ENCODE measurements around the gene PACC1. TPM values are rescaled to one million over a fixed set of nuclear protein-coding genes. Genes with fewer than 3 reads are reported as not detected.

Gene PACC1
- total RNA-seq, 1 experiment from 2014 or later, result 17.8 TPM

DNA sequence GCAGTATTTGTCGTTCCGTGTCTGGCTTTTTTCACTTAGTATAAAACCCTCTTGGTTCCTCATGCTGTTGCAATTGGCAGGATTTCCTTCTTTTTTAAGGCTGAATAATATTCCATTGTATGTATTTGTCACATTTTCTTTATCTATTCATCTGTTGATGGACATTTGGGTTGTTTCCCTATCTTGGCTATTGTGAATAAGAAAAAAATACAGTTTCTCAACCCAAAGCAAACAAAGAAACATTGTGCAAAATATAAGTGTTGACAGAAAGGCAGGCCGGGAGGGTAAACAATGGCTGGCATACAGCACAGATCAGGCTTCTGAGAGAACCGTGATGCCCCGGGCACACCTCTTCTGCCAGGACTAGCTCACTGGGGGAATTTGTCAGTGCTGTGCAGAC, 45.0 kb upstream of the PACC1 start:
- H3K27me3 Mint-ChIP-seq (ENCODE audit: unreplicated experiment), result no peaks in the 10 kb centered on the region
- intact Hi-C loops (cut with micrococcal nuclease; ENCODE audit: unreplicated experiment), result loop anchor here (5.0 kb wide), 2 partner anchors 323 to 777 kb away; no protein-coding TSS in a partner anchor
- no peaks in the 10 kb centered on the region for H3K9me3 Mint-ChIP-seq (ENCODE audit: low read depth, unreplicated experiment)
- CTCF ChIA-PET, result no interaction called here
- no peak for DNase-seq
- no peak overlapping the region for H3K4me3 Mint-ChIP-seq (ENCODE audit: low read depth, unreplicated experiment)
- H3K27ac Mint-ChIP-seq (ENCODE audit: unreplicated experiment), result no peak overlapping the region
- H3K36me3 Mint-ChIP-seq (ENCODE audit: insufficient read depth, unreplicated experiment), result no peaks in the 10 kb centered on the region
- BruUV-seq (replicated peaks), result no TSS peak
- H3K4me1 Mint-ChIP-seq (ENCODE audit: low read depth, unreplicated experiment), result peaks cover 8% of the 10 kb centered on the region
- TF ChIP-seq, protein P1, sequence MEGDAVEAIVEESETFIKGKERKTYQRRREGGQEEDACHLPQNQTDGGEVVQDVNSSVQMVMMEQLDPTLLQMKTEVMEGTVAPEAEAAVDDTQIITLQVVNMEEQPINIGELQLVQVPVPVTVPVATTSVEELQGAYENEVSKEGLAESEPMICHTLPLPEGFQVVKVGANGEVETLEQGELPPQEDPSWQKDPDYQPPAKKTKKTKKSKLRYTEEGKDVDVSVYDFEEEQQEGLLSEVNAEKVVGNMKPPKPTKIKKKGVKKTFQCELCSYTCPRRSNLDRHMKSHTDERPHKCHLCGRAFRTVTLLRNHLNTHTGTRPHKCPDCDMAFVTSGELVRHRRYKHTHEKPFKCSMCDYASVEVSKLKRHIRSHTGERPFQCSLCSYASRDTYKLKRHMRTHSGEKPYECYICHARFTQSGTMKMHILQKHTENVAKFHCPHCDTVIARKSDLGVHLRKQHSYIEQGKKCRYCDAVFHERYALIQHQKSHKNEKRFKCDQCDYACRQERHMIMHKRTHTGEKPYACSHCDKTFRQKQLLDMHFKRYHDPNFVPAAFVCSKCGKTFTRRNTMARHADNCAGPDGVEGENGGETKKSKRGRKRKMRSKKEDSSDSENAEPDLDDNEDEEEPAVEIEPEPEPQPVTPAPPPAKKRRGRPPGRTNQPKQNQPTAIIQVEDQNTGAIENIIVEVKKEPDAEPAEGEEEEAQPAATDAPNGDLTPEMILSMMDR (IDR thresholded peaks at IDR 0.05; ENCODE audit: unreplicated experiment), result no peak

DNA sequence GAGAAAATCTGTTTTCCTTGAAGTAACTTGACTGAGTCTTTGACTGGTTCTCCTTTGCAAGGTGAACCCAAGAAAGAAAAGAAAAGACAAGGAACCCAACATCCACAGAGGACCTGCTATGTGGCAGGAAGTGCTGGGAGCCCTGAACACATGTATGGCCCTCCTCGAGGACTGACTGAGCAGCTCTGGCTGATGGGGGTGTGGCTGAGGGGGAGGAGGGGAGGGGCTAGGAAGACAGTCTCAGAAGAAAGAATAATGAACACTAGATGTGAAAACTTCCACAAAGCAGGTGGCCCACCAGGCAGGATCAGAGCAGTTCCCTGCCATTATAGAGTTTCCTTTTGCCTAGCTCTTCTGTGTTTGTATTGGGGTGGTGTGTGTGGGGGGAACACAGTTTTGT, 44.1 kb upstream of the PACC1 start:
- no peak overlapping the region for H3K4me3 Mint-ChIP-seq (ENCODE audit: low read depth, unreplicated experiment)
- peaks cover under 1% of the 10 kb centered on the region for H3K4me1 Mint-ChIP-seq (ENCODE audit: low read depth, unreplicated experiment)
- TF ChIP-seq, protein P1 (IDR thresholded peaks at IDR 0.05; ENCODE audit: unreplicated experiment), result no peak
- no TSS peak for BruUV-seq (replicated peaks)
- no peak overlapping the region for H3K27ac Mint-ChIP-seq (ENCODE audit: unreplicated experiment)
- no peaks in the 10 kb centered on the region for H3K27me3 Mint-ChIP-seq (ENCODE audit: unreplicated experiment)
- intact Hi-C loops (cut with micrococcal nuclease; ENCODE audit: unreplicated experiment), result loop anchor here (5.0 kb wide), 2 partner anchors 323 to 777 kb away; no protein-coding TSS in a partner anchor
- CTCF ChIA-PET, result no interaction called here
- DNase-seq, result no peak
- no peaks in the 10 kb centered on the region for H3K9me3 Mint-ChIP-seq (ENCODE audit: low read depth, unreplicated experiment)
- H3K36me3 Mint-ChIP-seq (ENCODE audit: insufficient read depth, unreplicated experiment), result no peaks in the 10 kb centered on the region

DNA sequence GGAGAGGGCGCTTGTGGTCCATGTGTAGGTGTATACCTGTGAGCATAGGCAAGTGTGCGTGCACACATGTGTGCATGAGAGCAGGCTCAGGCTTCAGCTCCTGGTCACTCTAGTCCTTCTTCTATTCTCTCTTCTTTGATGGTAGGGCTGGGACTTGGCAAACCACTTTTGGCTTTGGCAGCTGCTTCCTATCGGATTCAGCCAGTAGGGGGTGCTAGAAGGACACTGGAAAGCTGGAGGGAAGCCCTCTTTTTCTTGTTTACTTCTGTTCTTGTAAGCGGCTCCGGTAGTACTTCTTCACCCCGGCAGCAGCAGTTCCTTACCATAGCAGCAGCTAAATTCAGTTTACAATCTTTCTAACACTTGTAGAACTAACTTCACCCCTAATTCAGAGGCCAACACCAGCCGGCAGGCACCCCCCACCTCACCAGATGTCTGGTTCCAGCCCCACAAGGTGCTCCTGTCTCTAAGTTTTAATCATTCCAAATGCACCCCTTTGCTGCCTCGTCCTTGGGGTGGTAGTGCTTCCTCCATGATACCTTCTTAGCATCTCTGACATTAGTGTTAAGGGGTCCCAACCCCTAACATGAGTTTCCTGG, 43.2 kb upstream of the PACC1 start:
- CTCF ChIA-PET, result interaction anchor here (0.6 to 3.9 kb wide), 8 partner anchors 20 to 423 kb away, joined by 3 to 35 read pairs (median 3); partner anchors contain the start of genes ATF3, DTL, INTS7 and NENF
- TF ChIP-seq, protein P1 (IDR thresholded peaks at IDR 0.05; ENCODE audit: unreplicated experiment), result peak; percentile 79
- H3K36me3 Mint-ChIP-seq (ENCODE audit: insufficient read depth, unreplicated experiment), result no peaks in the 10 kb centered on the region
- BruUV-seq (replicated peaks), result no TSS peak
- intact Hi-C loops (cut with micrococcal nuclease; ENCODE audit: unreplicated experiment), result loop anchor here (2.0 to 5.0 kb wide), 4 partner anchors 89 to 776 kb away; no protein-coding TSS in a partner anchor
- no peaks in the 10 kb centered on the region for H3K27me3 Mint-ChIP-seq (ENCODE audit: unreplicated experiment)
- H3K4me3 Mint-ChIP-seq (ENCODE audit: low read depth, unreplicated experiment), result no peak overlapping the region
- no peak overlapping the region for H3K27ac Mint-ChIP-seq (ENCODE audit: unreplicated experiment)
- peak; percentile 79 for DNase-seq
- no peaks in the 10 kb centered on the region for H3K4me1 Mint-ChIP-seq (ENCODE audit: low read depth, unreplicated experiment)
- H3K9me3 Mint-ChIP-seq (ENCODE audit: low read depth, unreplicated experiment), result no peaks in the 10 kb centered on the region

DNA sequence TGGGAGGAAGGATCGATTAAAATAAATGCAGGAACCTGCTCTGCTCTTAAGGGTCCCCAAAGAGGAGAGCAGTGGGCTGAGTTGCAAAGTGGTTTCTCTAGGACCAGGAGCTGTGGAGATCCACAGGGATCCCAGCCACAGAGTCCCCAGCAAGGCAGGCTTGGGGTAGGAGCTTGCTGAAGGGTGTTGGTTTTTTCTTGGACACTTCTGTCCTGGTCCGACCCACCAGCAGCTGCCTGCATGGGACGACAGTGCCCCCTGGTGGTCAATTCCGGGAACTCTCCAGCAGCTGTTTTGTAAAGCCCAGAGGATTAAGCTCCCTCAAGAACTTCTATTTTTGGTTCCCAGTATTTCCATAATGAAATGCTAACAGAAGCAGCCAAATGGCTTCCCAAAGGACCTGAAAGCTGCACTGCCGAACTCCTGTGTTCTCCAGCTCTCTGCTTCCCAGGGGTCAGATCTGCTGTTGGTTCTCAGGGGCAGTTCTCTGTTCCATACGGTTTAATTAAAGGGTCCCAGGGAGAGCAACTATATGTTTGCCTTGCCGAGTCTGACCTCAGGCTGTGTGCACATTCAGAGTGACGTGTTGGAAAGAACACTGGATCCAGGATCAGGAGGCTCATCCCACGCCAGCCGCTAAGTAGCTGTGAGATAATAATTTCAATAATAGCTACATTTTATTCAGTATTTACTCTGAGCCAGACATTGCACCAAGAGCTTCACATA, 41.3 kb upstream of the PACC1 start:
- H3K4me3 Mint-ChIP-seq (ENCODE audit: low read depth, unreplicated experiment), result no peak overlapping the region
- TF ChIP-seq, protein P1 (IDR thresholded peaks at IDR 0.05; ENCODE audit: unreplicated experiment), result peak; percentile 98
- H3K27ac Mint-ChIP-seq (ENCODE audit: unreplicated experiment), result no peak overlapping the region
- H3K9me3 Mint-ChIP-seq (ENCODE audit: low read depth, unreplicated experiment), result no peaks in the 10 kb centered on the region
- CTCF ChIA-PET, result interaction anchor here (0.6 to 3.9 kb wide), 33 partner anchors 9 to 780 kb away, joined by 3 to 35 read pairs (median 4); partner anchors contain the start of genes ATF3, DTL, INTS7 and NEK2
- no peaks in the 10 kb centered on the region for H3K4me1 Mint-ChIP-seq (ENCODE audit: low read depth, unreplicated experiment)
- BruUV-seq (replicated peaks), result no TSS peak
- peak; percentile 92 for DNase-seq
- no peaks in the 10 kb centered on the region for H3K36me3 Mint-ChIP-seq (ENCODE audit: insufficient read depth, unreplicated experiment)
- intact Hi-C loops (cut with micrococcal nuclease; ENCODE audit: unreplicated experiment), result loop anchor here (1.0 to 5.0 kb wide), 5 partner anchors 87 to 774 kb away; no protein-coding TSS in a partner anchor
- no peaks in the 10 kb centered on the region for H3K27me3 Mint-ChIP-seq (ENCODE audit: unreplicated experiment)
